Adrenal gland (tissue), 12 donors: Measurements from ENCODE around the gene NAP1L5. TPM values are rescaled to one million over a fixed set of nuclear protein-coding genes. Genes with fewer than 3 reads are reported as not detected.

Experiments
- DNase-seq, 7 donors: peaks; one replicate each; pipeline ENCODE4 v3.0.0-alpha.2; 2019 to 2020
- H3K27ac ChIP-seq, 5 donors: fragments of 200-600 bp; sonication (generic) in 4 of 5; 1 replicate in 3 of 5; 2 replicates in 2 of 5; pipeline versions ENCODE4 v1.5.1 to v1.8.0; 2016 to 2020; ENCODE audit warnings: mild to moderate bottlenecking in 1 of 5
- H3K27me3 ChIP-seq: fragments of 200-600 bp; 2 replicates; pipeline ENCODE4 v1.8.0; 2021
- H3K36me3 ChIP-seq, 2 donors: fragments of 200-600 bp; replicated peaks in 1 of 2; 1 replicate in 1 of 2; 2 replicates in 1 of 2; pipeline versions ENCODE4 v1.5.1 to v1.8.0; 2018 to 2022
- H3K4me1 ChIP-seq, 2 donors: fragments of 200-600 bp; replicated peaks in 1 of 2; 1 replicate in 1 of 2; 2 replicates in 1 of 2; pipeline versions ENCODE4 v1.5.1 to v1.8.0; 2018 to 2021
- H3K4me3 ChIP-seq, 4 donors: fragments of 200-600 bp; sonication (generic) in 3 of 4; one replicate each; pipeline ENCODE4 v1.5.1; 2016 to 2018
- H3K9me3 ChIP-seq, 3 donors: fragments of 200-600 bp; sonication (generic) in 1 of 3; replicated peaks in 1 of 3; 1 replicate in 2 of 3; 2 replicates in 1 of 3; pipeline versions ENCODE4 v1.5.1 to v1.8.0; 2016 to 2021
- POLR2A ChIP-seq, 2 donors: fragments of 450-650 bp; IDR thresholded peaks; one replicate each; pipeline ENCODE4 v1.6.1; 2017; ENCODE audit warnings: antibody characterized with exemption in 2 of 2, mild to moderate bottlenecking in 2 of 2, moderate library complexity in 1 of 2
- WGBS, 4 donors: extraction: QIAGEN DNeasy Blood & Tissue Kit in 2 of 4; methylation state at CpG; one replicate each; pipeline versions ENCODE4 v1.1.5 to v1.1.7; 2013 to 2017; 5-methylcytosine and 5-hydroxymethylcytosine counted together
- intact Hi-C, 2 donors: fragments of 100-400 bp; cut with DNase I; formaldehyde crosslinking; loops; one replicate each; pipeline versions ENCODE4 v1.14.1 to v1.15.0; 2022 to 2023
- polyA plus RNA-seq, 3 donors: library from polyadenylated mRNA; stranded (reverse); fragments of 200-250 nt in 2 of 3; fragments of 350-450 nt in 1 of 3; fragmentation: Illumina TruSeq in 1 of 3; extraction: RNeasy Lipid Tissue Mini Kit (QIAGEN cat#74804) in 1 of 3; gene quantifications; one replicate each; pipeline ENCODE4 v1.2.3, GENCODE V29; 2013 to 2014
- total RNA-seq, 9 donors: library from RNA; depleted of rRNA in 4 of 9; stranded (reverse); fragments of >200 nt in 4 of 9; fragments of 120-200 nt in 1 of 9; fragmentation: NEBNext Ultra II Directional in 1 of 9; extraction: Animal tissue kit (Norgen Biotek cat#: 25700) in 1 of 9; gene quantifications; one replicate each; pipeline versions ENCODE4 v1.1.0 to v1.2.4, GENCODE V29; 2013 to 2023
- TF ChIP-seq, protein P1 (sequence below), 6 experiments: fragments of 450-650 bp in 4 of 6; fragments of 200-600 bp in 2 of 6; sonication (generic) in 1 of 6; IDR thresholded peaks; 1 replicate in 5 of 6; 2 replicates in 1 of 6; pipeline versions ENCODE4 v1.5.1 to v1.8.0; 2016 to 2021; ENCODE audit warnings: antibody characterized with exemption in 6 of 6, mild to moderate bottlenecking in 2 of 6, moderate library complexity in 1 of 6
- donor health status: healthy with polysubstance abuse.
- donor health status: Bipolar disorder and iron deficiency.
- donor health status: DM: yes; HTN: yes; CAD: no.
- donor health status: DM: no; HTN: no; CAD: no.
- donor health status: DM: no; HTN: no; CAD: no.
- donor health status: DM: yes; HTN: yes; CAD: no.

The NAP1L5 gene
- total and polyA plus RNA-seq, 12 donors, result 5.0 to 57.6 (median 14.1) TPM

GRCh38 chr4:88725143-88725542 lies 27.5 kb upstream of the NAP1L5 start:
- TF ChIP-seq, protein P1, sequence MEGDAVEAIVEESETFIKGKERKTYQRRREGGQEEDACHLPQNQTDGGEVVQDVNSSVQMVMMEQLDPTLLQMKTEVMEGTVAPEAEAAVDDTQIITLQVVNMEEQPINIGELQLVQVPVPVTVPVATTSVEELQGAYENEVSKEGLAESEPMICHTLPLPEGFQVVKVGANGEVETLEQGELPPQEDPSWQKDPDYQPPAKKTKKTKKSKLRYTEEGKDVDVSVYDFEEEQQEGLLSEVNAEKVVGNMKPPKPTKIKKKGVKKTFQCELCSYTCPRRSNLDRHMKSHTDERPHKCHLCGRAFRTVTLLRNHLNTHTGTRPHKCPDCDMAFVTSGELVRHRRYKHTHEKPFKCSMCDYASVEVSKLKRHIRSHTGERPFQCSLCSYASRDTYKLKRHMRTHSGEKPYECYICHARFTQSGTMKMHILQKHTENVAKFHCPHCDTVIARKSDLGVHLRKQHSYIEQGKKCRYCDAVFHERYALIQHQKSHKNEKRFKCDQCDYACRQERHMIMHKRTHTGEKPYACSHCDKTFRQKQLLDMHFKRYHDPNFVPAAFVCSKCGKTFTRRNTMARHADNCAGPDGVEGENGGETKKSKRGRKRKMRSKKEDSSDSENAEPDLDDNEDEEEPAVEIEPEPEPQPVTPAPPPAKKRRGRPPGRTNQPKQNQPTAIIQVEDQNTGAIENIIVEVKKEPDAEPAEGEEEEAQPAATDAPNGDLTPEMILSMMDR (IDR thresholded peaks at IDR 0.05), result no peak
- TF ChIP-seq POLR2A (IDR thresholded peaks at IDR 0.05), result no peak
- intact Hi-C loops, result no loop called here

GRCh38 chr4:88724406-88724805 lies 26.8 kb upstream of the NAP1L5 start:
- H3K27ac ChIP-seq, result no peak overlapping the region
- TF ChIP-seq, protein P1 (IDR thresholded peaks at IDR 0.05), result no peak
- TF ChIP-seq POLR2A (IDR thresholded peaks at IDR 0.05), result no peak
- WGBS, 4 donors, result 89 to 94% (median 91%) methylated on average over 2 of the region's 2 CpGs
- no peaks in the 10 kb centered on the region for H3K27me3 ChIP-seq
- DNase-seq, result no peak
- intact Hi-C loops, result no loop called here
- peaks cover 0 to 55% of the 10 kb centered on the region in 2 donors for H3K36me3 ChIP-seq
- H3K4me3 ChIP-seq, result no peak overlapping the region
- H3K9me3 ChIP-seq, result no peaks in the 10 kb centered on the region
- H3K4me1 ChIP-seq, result no peaks in the 10 kb centered on the region

More at GRCh38 chr4:88725143-88725542, 27.5 kb upstream of the NAP1L5 start:
- H3K27ac ChIP-seq, result no peak overlapping the region
- no peaks in the 10 kb centered on the region for H3K27me3 ChIP-seq
- peaks cover 0 to 62% of the 10 kb centered on the region in 2 donors for H3K36me3 ChIP-seq
- H3K4me3 ChIP-seq, result no peak overlapping the region
- H3K9me3 ChIP-seq, result no peaks in the 10 kb centered on the region
- 96 to 98% (median 97%) methylated on average over 4 of the region's 4 CpGs for WGBS, 4 donors
- H3K4me1 ChIP-seq, result no peaks in the 10 kb centered on the region
- no peak for DNase-seq

- Histone ChIP-seq H3K4me1 (no peaks in the 10 kb centered on the region), H3K9me3 (peaks cover 0 to 2% (median under 1%) of the 10 kb centered on the region in 3 donors), H3K27ac (no peak overlapping the region), H3K27me3 (no peaks in the 10 kb centered on the region), H3K4me3 (no peak overlapping the region), H3K36me3 (peaks cover 0 to 39% of the 10 kb centered on the region in 2 donors)
- no peak for TF ChIP-seq POLR2A (IDR thresholded peaks at IDR 0.05)
- TF ChIP-seq, protein P1 (IDR thresholded peaks at IDR 0.05), result no peak
- no peak for DNase-seq
- WGBS, 4 donors, result 71 to 87% (median 79%) methylated on average over 2 of the region's 2 CpGs
- intact Hi-C loops, result no loop called here
Observed at GRCh38 chr4:88722828-88723227, 25.2 kb upstream of the NAP1L5 start.

DNA sequence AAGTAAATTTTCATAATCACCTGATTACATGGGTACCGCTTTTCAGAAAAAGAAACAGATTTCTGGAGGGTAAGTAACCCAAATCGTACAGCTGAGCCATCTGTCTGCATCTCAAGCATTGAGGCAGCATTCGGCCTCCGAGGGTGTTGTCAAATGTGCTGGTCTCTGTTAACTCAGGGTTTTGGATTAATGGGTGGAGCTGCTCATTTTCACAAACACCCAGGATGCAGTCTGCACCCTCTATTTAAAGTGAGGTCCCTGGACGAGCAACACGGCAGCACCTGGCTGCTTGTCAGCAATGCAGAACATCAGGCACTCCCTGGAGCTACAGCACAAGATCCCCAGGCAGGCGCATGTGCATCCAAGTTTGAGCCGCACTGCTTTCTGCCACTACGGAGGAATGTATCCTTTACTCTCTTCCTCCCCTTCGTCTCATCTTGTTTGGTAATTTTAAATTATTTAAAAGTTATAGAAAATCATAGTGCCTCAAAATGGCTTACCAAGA lies 24.7 kb upstream of the NAP1L5 start:
- intact Hi-C loops, result no loop called here
- H3K4me3 ChIP-seq, result no peak overlapping the region
- no peak for TF ChIP-seq POLR2A (IDR thresholded peaks at IDR 0.05)
- TF ChIP-seq, protein P1 (IDR thresholded peaks at IDR 0.05), result no peak
- H3K36me3 ChIP-seq, result peaks cover 0 to 34% of the 10 kb centered on the region in 2 donors
- no peaks in the 10 kb centered on the region for H3K27me3 ChIP-seq
- H3K9me3 ChIP-seq, result peaks cover 0 to 7% (median 5%) of the 10 kb centered on the region in 3 donors
- 93 to 97% (median 95%) methylated on average over 10 of the region's 10 CpGs for WGBS, 4 donors
- no peaks in the 10 kb centered on the region for H3K4me1 ChIP-seq
- no peak overlapping the region for H3K27ac ChIP-seq
- DNase-seq, result no peak
